SK-N-MC (cell line): ENCODE measurements around the gene SPATA6L.

ENCODE experiments used
- DNase-seq: peaks from one replicate; pipeline ENCODE4 v3.0.0-alpha.2; 2011; ENCODE audit warnings: low read depth, low spot score
- H3K27ac ChIP-seq: fragments of 200-600 bp; sonication (generic); 2 replicates; pipeline ENCODE4 v1.5.1; 2016; ENCODE audit warnings: mixed run types
- H3K36me3 ChIP-seq: fragments of 200-600 bp; sonication (generic); 2 replicates; pipeline ENCODE4 v1.6.1; 2017; ENCODE audit warnings: antibody characterized with exemption, low read length, mixed read lengths; ENCODE audit not compliant: insufficient read depth
- H3K4me3 ChIP-seq: fragments of 200-600 bp; sonication (generic); 2 replicates; pipeline ENCODE4 v1.5.1; 2016
- H3K9ac ChIP-seq: fragments of 200-600 bp; sonication (generic); 2 replicates; pipeline ENCODE4 v1.8.0; 2017; ENCODE audit warnings: mixed run types, mixed read lengths; ENCODE audit not compliant: insufficient read length
- H3K9me3 ChIP-seq: fragments of 200-600 bp; sonication (generic); 2 replicates; pipeline ENCODE4 v1.6.1; 2017; ENCODE audit warnings: low read depth, mild to moderate bottlenecking, antibody characterized with exemption, low read length, moderate library complexity, mixed read lengths
- EZH2 ChIP-seq: fragments of 200-600 bp; sonication (generic); IDR thresholded peaks from one replicate; pipeline ENCODE4 v1.6.1; 2017; ENCODE audit warnings: antibody characterized with exemption
- FOXP2 ChIP-seq: optimal IDR thresholded peaks from 2 replicates; pipeline ENCODE3; 2011; ENCODE audit warnings: mild to moderate bottlenecking, moderate library complexity; ENCODE audit not compliant: insufficient read depth; ENCODE audit errors: extremely low read length, control extremely low read depth
- POLR2AphosphoS5 ChIP-seq: IDR thresholded peaks from 2 replicates; pipeline ENCODE4 v1.6.1; 2012; ENCODE audit warnings: mild to moderate bottlenecking, low read depth, low read length, borderline replicate concordance

The SPATA6L gene

GRCh38 chr9:4666042-4666699 is at the start of gene SPATA6L:
SPATA6L (minus strand) TSS chr9:4666480; CDS start chr9:4666250, 230 bp downstream.
- Histone ChIP-seq H3K9me3 (no peaks in the 10 kb centered on the region), H3K27ac (peak within 1 kb of the TSS; percentile 96), H3K9ac (peak within 1 kb of the TSS; percentile 91), H3K36me3 (no peaks in the 10 kb centered on the region), H3K4me3 (peak within 1 kb of the TSS; percentile 88)
- TF ChIP-seq EZH2 (no peak), POLR2AphosphoS5 (peak; percentile 67), FOXP2 (no peak)
- DNase-seq: no peak

- no peak for DNase-seq
- peaks cover 88% of the 10 kb centered on the region for H3K36me3 ChIP-seq
These were observed 48.2 kb upstream of the SPATA6L start for GRCh38 chr9:4714266-4715016.

GRCh38 chr9:4713849-4714248 is 47.6 kb upstream of the SPATA6L start:
- H3K27ac ChIP-seq: peak overlapping the region; percentile 45; the same call in 1 of the 2 replicates
- H3K9ac ChIP-seq: no peak overlapping the region
- H3K36me3 ChIP-seq: peaks cover 88% of the 10 kb centered on the region
- no peak overlapping the region for H3K4me3 ChIP-seq
- no peak for DNase-seq
- H3K9me3 ChIP-seq: no peaks in the 10 kb centered on the region
- no peak for TF ChIP-seq EZH2
- TF ChIP-seq POLR2AphosphoS5: no peak
- TF ChIP-seq FOXP2: no peak

More at GRCh38 chr9:4714266-4715016, 48.2 kb upstream of the SPATA6L start:
- TF ChIP-seq POLR2AphosphoS5 (no peak), FOXP2 (no peak), EZH2 (no peak)
- Histone ChIP-seq H3K27ac (peak overlapping the region; percentile 45), H3K4me3 (no peak overlapping the region), H3K9me3 (no peaks in the 10 kb centered on the region), H3K9ac (no peak overlapping the region)

- no peak overlapping the region for H3K9ac ChIP-seq
- no peaks in the 10 kb centered on the region for H3K9me3 ChIP-seq
- DNase-seq: no peak
- H3K36me3 ChIP-seq: peaks cover 87% of the 10 kb centered on the region
- no peak overlapping the region for H3K4me3 ChIP-seq
- peak overlapping the region; percentile 7; the same call in 1 of the 2 replicates for H3K27ac ChIP-seq
- no peak for TF ChIP-seq FOXP2
- no peak for TF ChIP-seq POLR2AphosphoS5
- TF ChIP-seq EZH2: no peak
These were observed 43.1 kb upstream of the SPATA6L start for GRCh38 chr9:4709380-4709779.

- Histone ChIP-seq H3K27ac (peak overlapping the region; percentile 56), H3K36me3 (peaks cover 86% of the 10 kb centered on the region), H3K9ac (no peak overlapping the region), H3K4me3 (no peak overlapping the region), H3K9me3 (no peaks in the 10 kb centered on the region)
- TF ChIP-seq EZH2 (no peak), FOXP2 (no peak), POLR2AphosphoS5 (no peak)
- DNase-seq: no peak
These were observed 40.8 kb upstream of the SPATA6L start for GRCh38 chr9:4706971-4707622.

GRCh38 chr9:4706021-4706420 is 39.7 kb upstream of the SPATA6L start:
- Histone ChIP-seq H3K36me3 (peaks cover 86% of the 10 kb centered on the region), H3K27ac (peak overlapping the region; percentile 56; the same call in 1 of the 2 replicates), H3K9me3 (no peaks in the 10 kb centered on the region), H3K9ac (no peak overlapping the region), H3K4me3 (no peak overlapping the region)
- TF ChIP-seq EZH2 (no peak), POLR2AphosphoS5 (no peak), FOXP2 (no peak)
- DNase-seq: no peak

GRCh38 chr9:4704129-4704528 is 37.8 kb upstream of the SPATA6L start:
- Histone ChIP-seq H3K27ac (peak overlapping the region; percentile 58; the same call in 1 of the 2 replicates), H3K9ac (no peak overlapping the region), H3K36me3 (peaks cover 91% of the 10 kb centered on the region), H3K4me3 (no peak overlapping the region), H3K9me3 (no peaks in the 10 kb centered on the region)
- TF ChIP-seq POLR2AphosphoS5: no peak
- no peak for TF ChIP-seq EZH2
- no peak for TF ChIP-seq FOXP2
- no peak for DNase-seq

- no peak for DNase-seq
- no peaks in the 10 kb centered on the region for H3K9me3 ChIP-seq
- no peak overlapping the region for H3K4me3 ChIP-seq
- H3K27ac ChIP-seq: peak overlapping the region; percentile 19; the same call in 1 of the 2 replicates
- H3K9ac ChIP-seq: no peak overlapping the region
- TF ChIP-seq POLR2AphosphoS5: no peak
- no peak for TF ChIP-seq FOXP2
- TF ChIP-seq EZH2: no peak
- peaks cover 92% of the 10 kb centered on the region for H3K36me3 ChIP-seq
These were observed 35.2 kb upstream of the SPATA6L start for GRCh38 chr9:4701526-4701925.
